GM23338 (cell line): ENCODE data around the gene EAF2. TPM values are rescaled to one million over a fixed set of nuclear protein-coding genes. Genes with fewer than 3 reads are reported as not detected.

ENCODE experiments used
- EZH2 ChIP-seq: fragments of 200-600 bp; sonication (generic); IDR thresholded peaks from one replicate; pipeline ENCODE4 v1.8.0; 2017; ENCODE audit warnings: antibody characterized with exemption, mild to moderate bottlenecking, low read depth; ENCODE audit not compliant: unreplicated experiment
- EZH2phosphoT487 ChIP-seq: fragments of 200-600 bp; sonication (generic); IDR thresholded peaks from one replicate; pipeline ENCODE4 v1.8.1; 2018; ENCODE audit warnings: antibody characterized with exemption; ENCODE audit not compliant: unreplicated experiment
- JUNB ChIP-seq: IDR thresholded peaks from one replicate; pipeline ENCODE4 v1.6.1; 2016; ENCODE audit warnings: antibody characterized with exemption; ENCODE audit not compliant: unreplicated experiment
- NANOG ChIP-seq: IDR thresholded peaks from 2 replicates; pipeline ENCODE4 v1.6.1; 2016; ENCODE audit warnings: antibody characterized with exemption, borderline replicate concordance
- POLR2AphosphoS5 ChIP-seq: IDR thresholded peaks from 2 replicates; pipeline ENCODE4 v1.6.1; 2016; ENCODE audit warnings: antibody characterized with exemption, low read depth
- STAT1 ChIP-seq: IDR thresholded peaks from one replicate; pipeline ENCODE4 v1.6.1; 2016; ENCODE audit warnings: antibody characterized with exemption; ENCODE audit not compliant: unreplicated experiment
- ZNF114 ChIP-seq: fragments of 250-450 bp; sonication (Bioruptor Pico); IDR thresholded peaks from 2 replicates; pipeline ENCODE4 v1.5.0; 2020; ENCODE audit warnings: mild to moderate bottlenecking, moderate library complexity
- polyA plus RNA-seq: library from polyadenylated mRNA; unstranded; fragments of >200 nt; fragmentation: Nextera tagmentation; extraction: Ambion mirVana; gene quantifications from 2 replicates; pipeline ENCODE4 v1.2.1, GENCODE V29; 2016
- total RNA-seq: library from RNA; depleted of rRNA; stranded (reverse); fragments of >200 nt; shearing (Covaris generic); gene quantifications from 2 replicates; pipeline ENCODE4 v1.2.3, GENCODE V29; 2014
- TF ChIP-seq, protein P1 (sequence below): fragments of 250-450 bp; sonication (Bioruptor Pico); IDR thresholded peaks from 2 replicates; pipeline ENCODE4 v1.5.0; 2020; ENCODE audit warnings: mild to moderate bottlenecking, moderate library complexity
- TF ChIP-seq, protein P2 (sequence below): IDR thresholded peaks from one replicate; pipeline ENCODE4 v1.6.1; 2018; ENCODE audit warnings: antibody characterized with exemption; ENCODE audit not compliant: unreplicated experiment
- TF ChIP-seq, protein P3 (sequence below), 2 experiments: fragments of 200-600 bp in 1 of 2; sonication (generic) in 1 of 2; conservative IDR thresholded peaks; 2 replicates each; pipeline versions ENCODE4 v1.5.1 to v1.6.1; 2016 to 2017; ENCODE audit warnings: antibody characterized with exemption in 2 of 2, low read depth in 2 of 2, mild to moderate bottlenecking in 2 of 2, moderate library complexity in 1 of 2

The EAF2 gene
- total and polyA plus RNA-seq, 2 experiments from 2014 or later: 5.7 to 14.7 TPM

DNA sequence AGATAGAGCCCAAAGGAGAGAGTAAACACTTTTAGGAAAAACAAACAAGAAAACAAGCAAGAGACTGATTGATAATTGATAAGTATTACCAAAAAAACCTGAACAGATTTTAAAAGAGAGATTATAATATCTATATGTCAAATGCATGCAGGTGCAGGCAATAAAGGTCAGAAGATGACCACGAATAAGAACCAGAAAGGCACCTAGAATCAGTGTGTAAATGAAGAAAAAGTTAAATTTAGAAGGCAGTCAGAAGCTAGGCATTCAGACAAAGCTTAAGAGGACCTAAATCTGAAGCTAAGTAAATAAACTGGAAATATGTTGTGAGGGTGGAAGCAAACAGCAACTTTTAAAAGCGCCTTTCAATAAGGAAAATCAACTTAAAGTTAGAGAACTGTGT, 16.4 kb upstream of the EAF2 start (continued):
- TF ChIP-seq, protein P1, sequence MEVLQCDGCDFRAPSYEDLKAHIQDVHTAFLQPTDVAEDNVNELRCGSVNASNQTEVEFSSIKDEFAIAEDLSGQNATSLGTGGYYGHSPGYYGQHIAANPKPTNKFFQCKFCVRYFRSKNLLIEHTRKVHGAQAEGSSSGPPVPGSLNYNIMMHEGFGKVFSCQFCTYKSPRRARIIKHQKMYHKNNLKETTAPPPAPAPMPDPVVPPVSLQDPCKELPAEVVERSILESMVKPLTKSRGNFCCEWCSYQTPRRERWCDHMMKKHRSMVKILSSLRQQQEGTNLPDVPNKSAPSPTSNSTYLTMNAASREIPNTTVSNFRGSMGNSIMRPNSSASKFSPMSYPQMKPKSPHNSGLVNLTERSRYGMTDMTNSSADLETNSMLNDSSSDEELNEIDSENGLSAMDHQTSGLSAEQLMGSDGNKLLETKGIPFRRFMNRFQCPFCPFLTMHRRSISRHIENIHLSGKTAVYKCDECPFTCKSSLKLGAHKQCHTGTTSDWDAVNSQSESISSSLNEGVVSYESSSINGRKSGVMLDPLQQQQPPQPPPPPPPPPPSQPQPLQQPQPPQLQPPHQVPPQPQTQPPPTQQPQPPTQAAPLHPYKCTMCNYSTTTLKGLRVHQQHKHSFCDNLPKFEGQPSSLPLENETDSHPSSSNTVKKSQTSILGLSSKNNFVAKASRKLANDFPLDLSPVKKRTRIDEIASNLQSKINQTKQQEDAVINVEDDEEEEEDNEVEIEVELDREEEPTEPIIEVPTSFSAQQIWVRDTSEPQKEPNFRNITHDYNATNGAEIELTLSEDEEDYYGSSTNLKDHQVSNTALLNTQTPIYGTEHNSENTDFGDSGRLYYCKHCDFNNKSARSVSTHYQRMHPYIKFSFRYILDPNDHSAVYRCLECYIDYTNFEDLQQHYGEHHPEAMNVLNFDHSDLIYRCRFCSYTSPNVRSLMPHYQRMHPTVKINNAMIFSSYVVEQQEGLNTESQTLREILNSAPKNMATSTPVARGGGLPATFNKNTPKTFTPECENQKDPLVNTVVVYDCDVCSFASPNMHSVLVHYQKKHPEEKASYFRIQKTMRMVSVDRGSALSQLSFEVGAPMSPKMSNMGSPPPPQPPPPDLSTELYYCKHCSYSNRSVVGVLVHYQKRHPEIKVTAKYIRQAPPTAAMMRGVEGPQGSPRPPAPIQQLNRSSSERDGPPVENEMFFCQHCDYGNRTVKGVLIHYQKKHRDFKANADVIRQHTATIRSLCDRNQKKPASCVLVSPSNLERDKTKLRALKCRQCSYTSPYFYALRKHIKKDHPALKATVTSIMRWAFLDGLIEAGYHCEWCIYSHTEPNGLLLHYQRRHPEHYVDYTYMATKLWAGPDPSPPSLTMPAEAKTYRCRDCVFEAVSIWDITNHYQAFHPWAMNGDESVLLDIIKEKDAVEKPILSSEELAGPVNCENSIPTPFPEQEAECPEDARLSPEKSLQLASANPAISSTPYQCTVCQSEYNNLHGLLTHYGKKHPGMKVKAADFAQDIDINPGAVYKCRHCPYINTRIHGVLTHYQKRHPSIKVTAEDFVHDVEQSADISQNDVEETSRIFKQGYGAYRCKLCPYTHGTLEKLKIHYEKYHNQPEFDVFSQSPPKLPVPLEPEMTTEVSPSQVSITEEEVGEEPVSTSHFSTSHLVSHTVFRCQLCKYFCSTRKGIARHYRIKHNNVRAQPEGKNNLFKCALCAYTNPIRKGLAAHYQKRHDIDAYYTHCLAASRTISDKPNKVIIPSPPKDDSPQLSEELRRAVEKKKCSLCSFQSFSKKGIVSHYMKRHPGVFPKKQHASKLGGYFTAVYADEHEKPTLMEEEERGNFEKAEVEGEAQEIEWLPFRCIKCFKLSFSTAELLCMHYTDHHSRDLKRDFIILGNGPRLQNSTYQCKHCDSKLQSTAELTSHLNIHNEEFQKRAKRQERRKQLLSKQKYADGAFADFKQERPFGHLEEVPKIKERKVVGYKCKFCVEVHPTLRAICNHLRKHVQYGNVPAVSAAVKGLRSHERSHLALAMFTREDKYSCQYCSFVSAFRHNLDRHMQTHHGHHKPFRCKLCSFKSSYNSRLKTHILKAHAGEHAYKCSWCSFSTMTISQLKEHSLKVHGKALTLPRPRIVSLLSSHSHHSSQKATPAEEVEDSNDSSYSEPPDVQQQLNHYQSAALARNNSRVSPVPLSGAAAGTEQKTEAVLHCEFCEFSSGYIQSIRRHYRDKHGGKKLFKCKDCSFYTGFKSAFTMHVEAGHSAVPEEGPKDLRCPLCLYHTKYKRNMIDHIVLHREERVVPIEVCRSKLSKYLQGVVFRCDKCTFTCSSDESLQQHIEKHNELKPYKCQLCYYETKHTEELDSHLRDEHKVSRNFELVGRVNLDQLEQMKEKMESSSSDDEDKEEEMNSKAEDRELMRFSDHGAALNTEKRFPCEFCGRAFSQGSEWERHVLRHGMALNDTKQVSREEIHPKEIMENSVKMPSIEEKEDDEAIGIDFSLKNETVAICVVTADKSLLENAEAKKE (CRISPR knock-in tag): no peak
- TF ChIP-seq, protein P2, sequence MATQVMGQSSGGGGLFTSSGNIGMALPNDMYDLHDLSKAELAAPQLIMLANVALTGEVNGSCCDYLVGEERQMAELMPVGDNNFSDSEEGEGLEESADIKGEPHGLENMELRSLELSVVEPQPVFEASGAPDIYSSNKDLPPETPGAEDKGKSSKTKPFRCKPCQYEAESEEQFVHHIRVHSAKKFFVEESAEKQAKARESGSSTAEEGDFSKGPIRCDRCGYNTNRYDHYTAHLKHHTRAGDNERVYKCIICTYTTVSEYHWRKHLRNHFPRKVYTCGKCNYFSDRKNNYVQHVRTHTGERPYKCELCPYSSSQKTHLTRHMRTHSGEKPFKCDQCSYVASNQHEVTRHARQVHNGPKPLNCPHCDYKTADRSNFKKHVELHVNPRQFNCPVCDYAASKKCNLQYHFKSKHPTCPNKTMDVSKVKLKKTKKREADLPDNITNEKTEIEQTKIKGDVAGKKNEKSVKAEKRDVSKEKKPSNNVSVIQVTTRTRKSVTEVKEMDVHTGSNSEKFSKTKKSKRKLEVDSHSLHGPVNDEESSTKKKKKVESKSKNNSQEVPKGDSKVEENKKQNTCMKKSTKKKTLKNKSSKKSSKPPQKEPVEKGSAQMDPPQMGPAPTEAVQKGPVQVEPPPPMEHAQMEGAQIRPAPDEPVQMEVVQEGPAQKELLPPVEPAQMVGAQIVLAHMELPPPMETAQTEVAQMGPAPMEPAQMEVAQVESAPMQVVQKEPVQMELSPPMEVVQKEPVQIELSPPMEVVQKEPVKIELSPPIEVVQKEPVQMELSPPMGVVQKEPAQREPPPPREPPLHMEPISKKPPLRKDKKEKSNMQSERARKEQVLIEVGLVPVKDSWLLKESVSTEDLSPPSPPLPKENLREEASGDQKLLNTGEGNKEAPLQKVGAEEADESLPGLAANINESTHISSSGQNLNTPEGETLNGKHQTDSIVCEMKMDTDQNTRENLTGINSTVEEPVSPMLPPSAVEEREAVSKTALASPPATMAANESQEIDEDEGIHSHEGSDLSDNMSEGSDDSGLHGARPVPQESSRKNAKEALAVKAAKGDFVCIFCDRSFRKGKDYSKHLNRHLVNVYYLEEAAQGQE: no peak
- TF ChIP-seq, protein P3, sequence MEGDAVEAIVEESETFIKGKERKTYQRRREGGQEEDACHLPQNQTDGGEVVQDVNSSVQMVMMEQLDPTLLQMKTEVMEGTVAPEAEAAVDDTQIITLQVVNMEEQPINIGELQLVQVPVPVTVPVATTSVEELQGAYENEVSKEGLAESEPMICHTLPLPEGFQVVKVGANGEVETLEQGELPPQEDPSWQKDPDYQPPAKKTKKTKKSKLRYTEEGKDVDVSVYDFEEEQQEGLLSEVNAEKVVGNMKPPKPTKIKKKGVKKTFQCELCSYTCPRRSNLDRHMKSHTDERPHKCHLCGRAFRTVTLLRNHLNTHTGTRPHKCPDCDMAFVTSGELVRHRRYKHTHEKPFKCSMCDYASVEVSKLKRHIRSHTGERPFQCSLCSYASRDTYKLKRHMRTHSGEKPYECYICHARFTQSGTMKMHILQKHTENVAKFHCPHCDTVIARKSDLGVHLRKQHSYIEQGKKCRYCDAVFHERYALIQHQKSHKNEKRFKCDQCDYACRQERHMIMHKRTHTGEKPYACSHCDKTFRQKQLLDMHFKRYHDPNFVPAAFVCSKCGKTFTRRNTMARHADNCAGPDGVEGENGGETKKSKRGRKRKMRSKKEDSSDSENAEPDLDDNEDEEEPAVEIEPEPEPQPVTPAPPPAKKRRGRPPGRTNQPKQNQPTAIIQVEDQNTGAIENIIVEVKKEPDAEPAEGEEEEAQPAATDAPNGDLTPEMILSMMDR (conservative IDR thresholded peaks at IDR 0.05; ENCODE audit: low read depth in 2 of 2): no peak
- TF ChIP-seq EZH2: no peak
- TF ChIP-seq POLR2AphosphoS5: no peak
- TF ChIP-seq ZNF114 (CRISPR knock-in tag): no peak
- TF ChIP-seq STAT1: no peak
- TF ChIP-seq NANOG: no peak
- TF ChIP-seq JUNB: no peak
- TF ChIP-seq EZH2phosphoT487: no peak
